Measurements from ENCODE around the gene KRT85.

- no peak for TF ChIP-seq POLR2A (IDR thresholded peaks at IDR 0.05; ENCODE audit: low read length)
- no peak for TF ChIP-seq GATA1 (IDR thresholded peaks at IDR 0.05; ENCODE audit: low read depth, low read length)
These were observed 53.4 kb downstream of the KRT85 start for GRCh38 chr12:52313926-52314325.
